Germinal center (tissue), 1 donor: ENCODE results near the gene EIF4E3.

Experiments used
- DNase-seq: peaks from one replicate; pipeline ENCODE4 v3.0.0; 2012; ENCODE audit warnings: mixed read lengths, low spot score

EIF4E3 gene

GRCh38 chr3:71647751-71648150 is 77.5 kb downstream of the EIF4E3 start:
- no peak for DNase-seq

- no peak for DNase-seq
Measured at GRCh38 chr3:71646971-71647370, 78.2 kb downstream of the EIF4E3 start.

GRCh38 chr3:71645140-71645539 is 80.1 kb downstream of the EIF4E3 start:
- DNase-seq = no peak

GRCh38 chr3:71641674-71642073 is 83.5 kb downstream of the EIF4E3 start:
- peak; percentile 39 for DNase-seq

- no peak for DNase-seq
Measured at GRCh38 chr3:71640331-71640983, 84.7 kb downstream of the EIF4E3 start.

- DNase-seq = no peak
Measured at GRCh38 chr3:71636482-71636881, 88.7 kb downstream of the EIF4E3 start.

GRCh38 chr3:71636001-71636400 is 89.2 kb downstream of the EIF4E3 start:
- no peak for DNase-seq

GRCh38 chr3:71634671-71635070 is 90.5 kb downstream of the EIF4E3 start:
- no peak for DNase-seq

- DNase-seq = peak; percentile 52
Measured at GRCh38 chr3:71629711-71630110, 95.5 kb downstream of the EIF4E3 start.

GRCh38 chr3:71629289-71629688 is 95.9 kb downstream of the EIF4E3 start:
- DNase-seq = no peak

GRCh38 chr3:71628522-71628921 is 96.7 kb downstream of the EIF4E3 start:
- no peak for DNase-seq

- no peak for DNase-seq
Measured at GRCh38 chr3:71625676-71626075, 99.5 kb downstream of the EIF4E3 start.
